Hepatic stellate cell (primary cell): ENCODE measurements around the gene C12orf76.
A peak's percentile ranks its signal among the peaks of the same experiment; 100 is the strongest.
"Not testable (repeated sequence)": the region's sequence is repeated elsewhere in the genome, so short reads cannot be mapped to it uniquely, and the experiment has no call there.

Source experiments
- DNase-seq: peaks from one replicate; pipeline ENCODE4 v3.0.0; 2011; ENCODE audit warnings: low spot score

The C12orf76 gene

GRCh38 chr12:110020956-110021355 lies 27.4 kb downstream of the C12orf76 start:
- no peak for DNase-seq

- DNase-seq = no peak
These were observed 33.2 kb downstream of the C12orf76 start for GRCh38 chr12:110015132-110015531.

- no peak for DNase-seq
These were observed 35.7 kb downstream of the C12orf76 start for GRCh38 chr12:110012659-110013058.

- DNase-seq = peak; percentile 48
These were observed 36.2 kb downstream of the C12orf76 start for GRCh38 chr12:110012137-110012536.

- DNase-seq = no peak
These were observed 37.2 kb downstream of the C12orf76 start for GRCh38 chr12:110010853-110011723.

- DNase-seq = not testable (repeated sequence)
These were observed 39.5 kb downstream of the C12orf76 start for GRCh38 chr12:110008681-110009398.

GRCh38 chr12:110007881-110008280 lies 40.4 kb downstream of the C12orf76 start:
- DNase-seq = no peak

- no peak for DNase-seq
These were observed 42.2 kb downstream of the C12orf76 start for GRCh38 chr12:110006115-110006514.

- DNase-seq = no peak
These were observed 42.9 kb downstream of the C12orf76 start for GRCh38 chr12:110005319-110005973.

GRCh38 chr12:110004598-110004997 lies 43.7 kb downstream of the C12orf76 start:
- DNase-seq = no peak

GRCh38 chr12:110002676-110003515 lies 45.4 kb downstream of the C12orf76 start:
- DNase-seq = no peak

GRCh38 chr12:110001596-110001995 lies 46.7 kb downstream of the C12orf76 start:
- DNase-seq = peak; percentile 76

GRCh38 chr12:109999983-110000505 lies 48.3 kb downstream of the C12orf76 start:
- DNase-seq = peak; percentile 38

- DNase-seq = no peak
These were observed 48.7 kb downstream of the C12orf76 start for GRCh38 chr12:109999649-109999971.

GRCh38 chr12:109998904-109999648 lies 49.2 kb downstream of the C12orf76 start, which contains the start of gene ANKRD13A:
TSS of gene ANKRD13A (plus strand) at chr12:109999430. CDS start at chr12:109999689, 259 bp downstream.
- peak; percentile 94 for DNase-seq

- no peak for DNase-seq
These were observed 50.0 kb downstream of the C12orf76 start for GRCh38 chr12:109998241-109998903.

- DNase-seq = no peak
These were observed 50.9 kb downstream of the C12orf76 start for GRCh38 chr12:109997393-109997792.

GRCh38 chr12:109996483-109996853 lies 51.9 kb downstream of the C12orf76 start:
- DNase-seq = no peak

GRCh38 chr12:109995686-109996482 lies 52.4 kb downstream of the C12orf76 start, which contains the start of gene GIT2:
TSS of gene GIT2 (minus strand) at chr12:109996368. CDS start at chr12:109996224, 144 bp downstream.
- peak; percentile 92 for DNase-seq
